SH-SY5Y (cell line): Measurements from ENCODE around the gene NT5M.

Experiments
- GATA2 ChIP-seq: IDR thresholded peaks from 2 replicates; pipeline ENCODE4 v1.6.1; 2011; ENCODE audit warnings: mild to moderate bottlenecking, low read depth, low read length
- GATA3 ChIP-seq: IDR thresholded peaks from 2 replicates; pipeline ENCODE4 v1.6.1; 2011; ENCODE audit warnings: low read depth, mild to moderate bottlenecking, low read length, moderate library complexity

Gene NT5M

DNA sequence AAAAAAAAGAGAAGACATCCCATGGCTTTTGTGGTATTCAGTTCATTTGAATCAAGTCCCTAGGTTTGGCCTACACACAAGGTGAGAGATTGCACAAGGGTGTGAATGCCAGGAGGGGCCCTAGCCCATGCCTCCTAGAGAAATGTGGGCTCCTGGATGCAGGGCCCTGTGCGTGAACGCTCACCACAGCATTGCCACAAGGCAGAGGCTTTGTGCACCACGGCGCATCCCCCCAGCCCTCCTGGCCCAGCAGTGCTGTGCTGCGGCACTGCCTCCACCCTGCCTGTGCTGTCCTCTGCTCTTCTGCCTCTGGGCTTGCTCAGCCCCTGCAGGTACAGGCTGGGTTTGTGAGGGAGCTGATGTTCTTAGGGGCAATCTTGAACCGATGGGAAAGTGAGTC, 92.7 kb downstream of the NT5M start:
- no peak for TF ChIP-seq GATA3
- no peak for TF ChIP-seq GATA2
